DOHH2 (cell line): Measurements from ENCODE around the gene DUOX1.

Experiments used
- EZH2phosphoT487 ChIP-seq: fragments of 200-600 bp; sonication (generic); IDR thresholded peaks from 2 replicates; pipeline ENCODE4 v1.6.1; 2017; ENCODE audit warnings: borderline replicate concordance, mild to moderate bottlenecking, antibody characterized with exemption, low read length, moderate library complexity, mixed read lengths
- TF ChIP-seq, protein P1 (sequence below): fragments of 200-600 bp; sonication (generic); IDR thresholded peaks from one replicate; pipeline ENCODE4 v1.5.1; 2014; ENCODE audit warnings: antibody characterized with exemption, mild to moderate bottlenecking, low read depth, low read length; ENCODE audit not compliant: poor library complexity, severe bottlenecking

DNA sequence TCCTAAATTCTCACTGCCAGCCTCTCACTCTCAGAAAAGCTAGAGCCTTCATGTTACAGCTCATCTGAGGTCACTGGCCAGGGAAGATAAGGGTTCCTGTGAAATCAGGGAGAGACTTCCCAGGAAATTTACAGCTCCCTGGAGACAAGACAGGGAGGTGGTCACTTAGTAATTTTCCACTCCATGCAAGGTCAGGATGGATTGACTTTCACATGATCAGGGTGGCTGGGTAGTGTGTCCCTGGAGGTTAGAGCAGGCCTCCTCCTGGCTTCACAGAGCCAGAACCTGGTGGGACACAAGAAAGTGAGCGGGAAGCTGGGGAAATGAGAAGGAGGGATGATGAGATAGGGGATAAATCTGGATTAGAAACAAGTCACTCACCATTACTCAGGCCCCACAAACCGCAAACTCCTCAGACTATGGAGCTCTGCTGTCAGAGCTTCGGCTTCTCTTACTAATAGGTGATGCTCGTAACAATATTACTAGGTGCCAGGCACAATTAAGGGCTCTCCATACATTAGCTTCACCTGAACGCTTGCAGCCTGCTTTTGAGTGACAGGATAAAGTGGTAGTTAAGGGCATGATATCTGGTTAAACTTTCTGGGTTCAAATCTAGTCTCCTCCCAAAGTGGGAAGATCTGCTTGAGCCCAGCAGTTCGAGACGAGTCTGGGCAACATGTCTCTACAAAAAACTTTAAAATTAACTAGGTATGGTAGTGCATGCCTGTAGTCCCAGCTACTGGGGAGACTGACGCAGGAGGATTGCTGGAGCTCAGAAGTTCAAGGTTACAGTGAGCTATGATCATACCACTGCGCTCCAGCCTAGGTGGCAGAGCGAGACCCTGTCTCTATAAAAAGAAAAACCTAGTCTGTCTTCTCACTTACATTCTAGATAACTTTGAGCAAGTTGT is 40.7 kb upstream of the DUOX1 start:
- TF ChIP-seq, protein P1, sequence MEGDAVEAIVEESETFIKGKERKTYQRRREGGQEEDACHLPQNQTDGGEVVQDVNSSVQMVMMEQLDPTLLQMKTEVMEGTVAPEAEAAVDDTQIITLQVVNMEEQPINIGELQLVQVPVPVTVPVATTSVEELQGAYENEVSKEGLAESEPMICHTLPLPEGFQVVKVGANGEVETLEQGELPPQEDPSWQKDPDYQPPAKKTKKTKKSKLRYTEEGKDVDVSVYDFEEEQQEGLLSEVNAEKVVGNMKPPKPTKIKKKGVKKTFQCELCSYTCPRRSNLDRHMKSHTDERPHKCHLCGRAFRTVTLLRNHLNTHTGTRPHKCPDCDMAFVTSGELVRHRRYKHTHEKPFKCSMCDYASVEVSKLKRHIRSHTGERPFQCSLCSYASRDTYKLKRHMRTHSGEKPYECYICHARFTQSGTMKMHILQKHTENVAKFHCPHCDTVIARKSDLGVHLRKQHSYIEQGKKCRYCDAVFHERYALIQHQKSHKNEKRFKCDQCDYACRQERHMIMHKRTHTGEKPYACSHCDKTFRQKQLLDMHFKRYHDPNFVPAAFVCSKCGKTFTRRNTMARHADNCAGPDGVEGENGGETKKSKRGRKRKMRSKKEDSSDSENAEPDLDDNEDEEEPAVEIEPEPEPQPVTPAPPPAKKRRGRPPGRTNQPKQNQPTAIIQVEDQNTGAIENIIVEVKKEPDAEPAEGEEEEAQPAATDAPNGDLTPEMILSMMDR: no peak
- TF ChIP-seq EZH2phosphoT487: no peak
